Measurements from ENCODE around the gene COLQ. TPM values are rescaled to one million over a fixed set of nuclear protein-coding genes. Genes with fewer than 3 reads are reported as not detected.

Gene COLQ
- polyA plus RNA-seq, 1 donor (not counting 4 experiments of a cell fraction or from before 2014, with no cell fraction given) = 0.35 TPM

GRCh38 chr3:15541371-15541770, 19.9 kb upstream of the COLQ start:
- Histone ChIP-seq H3K9me1 (ENCODE audit: control insufficient read depth, extremely low read depth, insufficient read depth, low read length) (no peaks in the 10 kb centered on the region), H3K79me2 (ENCODE audit: control insufficient read depth, insufficient read depth, low read length) (no peaks in the 10 kb centered on the region), H3K36me3 (ENCODE audit: control insufficient read depth in 2 of 2, extremely low read depth in 1 of 2, insufficient read depth in 2 of 2, low read length in 2 of 2) (no peaks in the 10 kb centered on the region), H3K4me3 (ENCODE audit: control insufficient read depth in 2 of 3, extremely low read depth in 1 of 3, insufficient read depth in 2 of 3, low read depth in 1 of 3, low read length in 3 of 3) (no peak overlapping the region), H3K27me3 (ENCODE audit: control insufficient read depth, extremely low read depth, insufficient read depth, low read length) (peaks cover 4% of the 10 kb centered on the region), H4K20me1 (ENCODE audit: control insufficient read depth, extremely low read depth, insufficient read depth, low read length) (no peaks in the 10 kb centered on the region), H2AFZ (ENCODE audit: control insufficient read depth, low read length) (no peak overlapping the region), H3K4me1 (ENCODE audit: control insufficient read depth, extremely low read depth, insufficient read depth, low read length) (no peaks in the 10 kb centered on the region), H3K9me3 (ENCODE audit: control insufficient read depth, low read depth, low read length) (no peaks in the 10 kb centered on the region), H3K27ac (ENCODE audit: control insufficient read depth, insufficient read depth, low read length) (no peak overlapping the region), H3K4me2 (ENCODE audit: control insufficient read depth, extremely low read depth, insufficient read depth, low read depth, low read length) (no peak overlapping the region), H3K9ac (ENCODE audit: control insufficient read depth, extremely low read depth, insufficient read depth, low read length) (no peak overlapping the region)
- DNase-seq (ENCODE audit: low read depth, low spot score) (no peak), FAIRE-seq (no peak)
- TF ChIP-seq, protein P1, sequence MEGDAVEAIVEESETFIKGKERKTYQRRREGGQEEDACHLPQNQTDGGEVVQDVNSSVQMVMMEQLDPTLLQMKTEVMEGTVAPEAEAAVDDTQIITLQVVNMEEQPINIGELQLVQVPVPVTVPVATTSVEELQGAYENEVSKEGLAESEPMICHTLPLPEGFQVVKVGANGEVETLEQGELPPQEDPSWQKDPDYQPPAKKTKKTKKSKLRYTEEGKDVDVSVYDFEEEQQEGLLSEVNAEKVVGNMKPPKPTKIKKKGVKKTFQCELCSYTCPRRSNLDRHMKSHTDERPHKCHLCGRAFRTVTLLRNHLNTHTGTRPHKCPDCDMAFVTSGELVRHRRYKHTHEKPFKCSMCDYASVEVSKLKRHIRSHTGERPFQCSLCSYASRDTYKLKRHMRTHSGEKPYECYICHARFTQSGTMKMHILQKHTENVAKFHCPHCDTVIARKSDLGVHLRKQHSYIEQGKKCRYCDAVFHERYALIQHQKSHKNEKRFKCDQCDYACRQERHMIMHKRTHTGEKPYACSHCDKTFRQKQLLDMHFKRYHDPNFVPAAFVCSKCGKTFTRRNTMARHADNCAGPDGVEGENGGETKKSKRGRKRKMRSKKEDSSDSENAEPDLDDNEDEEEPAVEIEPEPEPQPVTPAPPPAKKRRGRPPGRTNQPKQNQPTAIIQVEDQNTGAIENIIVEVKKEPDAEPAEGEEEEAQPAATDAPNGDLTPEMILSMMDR (optimal IDR thresholded peaks at IDR 0.05 in 1 of 3, IDR thresholded peaks at IDR 0.05 in 1 of 3, conservative IDR thresholded peaks at IDR 0.05 in 1 of 3; ENCODE audit: extremely low read depth in 1 of 3, insufficient read depth in 2 of 3, low read length in 3 of 3) = no peak
- TF ChIP-seq EZH2 (IDR thresholded peaks at IDR 0.05; ENCODE audit: low read length) = no peak
- dilution Hi-C loops (cut with MboI; ENCODE audit: extremely low pct_ligation_motif_present, low sequenced_read_pairs) = no loop called here

DNA sequence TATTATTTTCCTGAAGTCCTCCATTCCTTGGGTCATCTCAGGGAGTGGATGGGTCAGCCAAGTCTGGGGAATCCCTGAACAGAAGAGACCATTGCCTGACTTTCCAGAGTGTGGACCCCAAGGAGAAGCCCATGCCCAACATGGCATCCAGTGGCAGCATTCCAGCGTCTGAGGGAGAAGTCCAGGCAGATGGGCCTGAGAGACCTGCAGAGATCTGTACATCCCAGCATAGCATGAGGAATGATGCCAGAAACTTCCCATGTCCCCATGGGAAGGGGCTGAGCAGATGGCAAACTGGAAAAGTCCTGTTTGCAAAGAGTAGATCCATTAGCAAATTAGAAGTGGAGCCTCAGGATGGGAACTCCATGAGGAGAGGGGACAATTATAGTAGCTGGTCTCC, 17.6 kb upstream of the COLQ start:
- H3K9me3 ChIP-seq (ENCODE audit: control insufficient read depth, low read depth, low read length) = no peaks in the 10 kb centered on the region
- H3K4me2 ChIP-seq (ENCODE audit: control insufficient read depth, extremely low read depth, insufficient read depth, low read depth, low read length) = no peak overlapping the region
- no peak overlapping the region for H3K9ac ChIP-seq (ENCODE audit: control insufficient read depth, extremely low read depth, insufficient read depth, low read length)
- dilution Hi-C loops (cut with MboI; ENCODE audit: extremely low pct_ligation_motif_present, low sequenced_read_pairs) = no loop called here
- no peak for FAIRE-seq
- peaks cover 4% of the 10 kb centered on the region for H3K27me3 ChIP-seq (ENCODE audit: control insufficient read depth, extremely low read depth, insufficient read depth, low read length)
- H3K9me1 ChIP-seq (ENCODE audit: control insufficient read depth, extremely low read depth, insufficient read depth, low read length) = no peaks in the 10 kb centered on the region
- no peak overlapping the region for H3K4me3 ChIP-seq (ENCODE audit: control insufficient read depth in 2 of 3, extremely low read depth in 1 of 3, insufficient read depth in 2 of 3, low read depth in 1 of 3, low read length in 3 of 3)
- no peaks in the 10 kb centered on the region for H3K4me1 ChIP-seq (ENCODE audit: control insufficient read depth, extremely low read depth, insufficient read depth, low read length)
- H3K36me3 ChIP-seq (ENCODE audit: control insufficient read depth in 2 of 2, extremely low read depth in 1 of 2, insufficient read depth in 2 of 2, low read length in 2 of 2) = no peaks in the 10 kb centered on the region
- H2AFZ ChIP-seq (ENCODE audit: control insufficient read depth, low read length) = no peak overlapping the region
- H3K27ac ChIP-seq (ENCODE audit: control insufficient read depth, insufficient read depth, low read length) = no peak overlapping the region
- no peak for TF ChIP-seq EZH2 (IDR thresholded peaks at IDR 0.05; ENCODE audit: low read length)
- TF ChIP-seq, protein P1 (optimal IDR thresholded peaks at IDR 0.05 in 1 of 3, IDR thresholded peaks at IDR 0.05 in 1 of 3, conservative IDR thresholded peaks at IDR 0.05 in 1 of 3; ENCODE audit: extremely low read depth in 1 of 3, insufficient read depth in 2 of 3, low read length in 3 of 3) = no peak
- DNase-seq (ENCODE audit: low read depth, low spot score) = no peak
- no peaks in the 10 kb centered on the region for H3K79me2 ChIP-seq (ENCODE audit: control insufficient read depth, insufficient read depth, low read length)
- no peaks in the 10 kb centered on the region for H4K20me1 ChIP-seq (ENCODE audit: control insufficient read depth, extremely low read depth, insufficient read depth, low read length)

Measured in keratinocyte (primary cell).